NCI-H187 (cell line): ENCODE measurements around the gene ERICH6B.
"Not testable (repeated sequence)": the region's sequence is repeated elsewhere in the genome, so short reads cannot be mapped to it uniquely, and the experiment has no call there.

ENCODE experiments used
- DNase-seq, 2 experiments: peaks; one replicate each; lab custom pipeline; 2025; lab: John Stamatoyannopoulos, UW

Gene ERICH6B

DNA sequence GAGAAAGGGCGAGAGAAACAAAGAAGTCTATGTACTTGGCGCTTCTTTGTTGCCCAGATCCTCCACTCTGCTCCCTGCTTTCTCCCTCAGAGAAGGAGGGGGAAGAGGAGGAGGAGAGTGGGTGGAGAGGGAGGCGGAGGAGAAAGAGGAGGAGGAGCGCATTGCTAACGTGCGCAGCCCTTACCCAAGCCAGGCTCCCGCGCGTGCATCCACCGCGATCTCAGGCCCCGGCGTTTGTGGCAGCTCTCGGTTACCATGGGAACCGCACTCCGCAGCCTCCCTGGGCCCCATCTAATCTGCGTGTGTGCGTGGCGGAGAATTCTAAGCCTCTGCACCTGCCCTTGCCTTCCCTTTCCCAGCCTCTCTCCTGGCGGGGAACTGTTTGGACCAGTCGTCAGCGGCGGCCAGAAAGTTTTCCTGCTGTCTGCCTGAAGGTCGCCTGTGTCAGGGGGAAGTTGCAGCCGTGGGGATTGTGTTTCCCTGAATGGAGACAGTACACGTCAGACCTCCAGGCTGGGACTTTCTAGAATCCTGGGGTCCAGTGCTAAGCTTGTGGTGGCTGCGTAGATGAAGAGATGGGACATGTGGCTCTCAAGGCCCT lies at the start of gene ERICH6B:
ERICH6B (minus strand) TSS at position 239 of the 601 bp plus-strand sequence. CDS start 18,734 bp downstream, outside the sequence.
- peak in 1 of 2 experiments; percentile 32 for DNase-seq

- DNase-seq: not testable (repeated sequence)
Observed at GRCh38 chr13:45662903-45663302, 47.4 kb upstream of the ERICH6B start.

GRCh38 chr13:45662162-45662561 lies 46.6 kb upstream of the ERICH6B start:
- no peak for DNase-seq

DNA sequence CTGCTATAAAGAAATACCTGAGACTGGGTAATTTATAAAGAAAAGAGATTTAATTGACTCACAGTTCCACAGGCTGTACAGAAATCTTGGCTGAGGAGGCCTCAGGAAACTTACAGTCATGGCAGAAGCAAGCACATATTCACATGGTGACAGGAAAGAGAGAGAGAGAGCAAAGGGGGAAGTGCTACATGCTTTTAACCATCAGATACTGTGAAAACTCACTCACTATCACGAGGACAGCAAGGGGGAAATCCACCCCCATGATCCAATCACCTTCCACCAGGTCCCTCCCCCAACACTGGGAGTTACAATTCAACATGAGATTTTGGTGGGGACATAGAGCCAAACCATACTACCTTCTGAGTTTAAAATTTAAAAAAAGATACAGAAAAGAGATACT lies 44.9 kb upstream of the ERICH6B start:
- DNase-seq: not testable (repeated sequence)

DNA sequence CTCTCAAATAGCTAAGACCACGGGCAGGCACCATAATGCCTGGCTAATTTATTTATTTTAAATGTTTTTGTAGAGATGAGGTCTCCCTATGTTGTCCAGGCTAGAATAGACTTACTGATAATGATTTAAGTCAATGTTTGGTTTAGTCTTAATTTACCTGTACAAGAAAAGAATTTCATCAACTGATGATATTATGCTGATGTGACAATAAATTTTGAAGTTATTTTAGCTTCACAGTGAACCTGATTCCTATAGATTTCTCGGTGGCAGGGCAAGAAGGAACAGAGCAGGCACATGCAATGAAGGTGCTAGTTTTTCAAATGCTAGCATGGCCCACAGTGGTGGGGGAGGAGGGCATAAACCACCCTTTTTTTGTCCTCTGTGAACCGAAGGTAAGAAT lies 44.0 kb upstream of the ERICH6B start:
- DNase-seq: no peak

DNA sequence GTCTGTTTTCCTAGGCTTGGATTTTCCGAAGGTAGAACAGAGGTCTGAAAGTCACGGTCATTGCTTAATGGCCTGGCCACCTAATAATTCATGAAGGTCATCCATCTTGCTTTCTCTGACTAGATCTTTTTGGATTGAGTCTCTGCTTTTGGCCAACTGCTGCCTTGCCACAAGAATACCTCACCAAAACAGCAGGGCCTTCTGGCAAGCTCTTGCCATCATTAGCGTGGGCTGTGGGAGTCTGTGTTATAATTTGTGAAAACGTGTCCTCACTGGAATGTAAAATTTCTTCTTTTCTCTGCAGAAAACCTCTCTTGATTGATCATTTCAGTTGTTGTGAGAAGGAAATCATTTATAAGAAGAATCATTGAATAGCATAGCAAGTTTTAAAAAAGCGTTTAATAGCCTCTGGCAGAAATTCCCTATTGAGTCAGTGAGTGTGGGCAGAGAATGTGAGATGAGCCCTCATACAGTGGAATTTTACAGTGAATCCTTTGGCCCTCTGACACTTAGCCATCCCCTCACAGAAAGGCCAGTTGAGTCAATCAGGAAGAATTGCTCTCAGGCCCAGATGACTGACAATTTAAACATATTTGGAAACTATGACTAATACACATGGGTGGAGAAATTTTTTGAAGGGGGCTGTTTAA lies 43.2 kb upstream of the ERICH6B start:
- no peak for DNase-seq

- DNase-seq: no peak
Observed at GRCh38 chr13:45654633-45655349, 39.3 kb upstream of the ERICH6B start.

GRCh38 chr13:45645263-45645662 lies 29.7 kb upstream of the ERICH6B start:
- DNase-seq: not testable (repeated sequence)

GRCh38 chr13:45642159-45642558 lies 26.6 kb upstream of the ERICH6B start:
- not testable (repeated sequence) for DNase-seq

- DNase-seq: not testable (repeated sequence)
Observed at GRCh38 chr13:45635291-45635690, 19.8 kb upstream of the ERICH6B start.

- no peak for DNase-seq
Observed at GRCh38 chr13:45630791-45631190, 15.3 kb upstream of the ERICH6B start.

DNA sequence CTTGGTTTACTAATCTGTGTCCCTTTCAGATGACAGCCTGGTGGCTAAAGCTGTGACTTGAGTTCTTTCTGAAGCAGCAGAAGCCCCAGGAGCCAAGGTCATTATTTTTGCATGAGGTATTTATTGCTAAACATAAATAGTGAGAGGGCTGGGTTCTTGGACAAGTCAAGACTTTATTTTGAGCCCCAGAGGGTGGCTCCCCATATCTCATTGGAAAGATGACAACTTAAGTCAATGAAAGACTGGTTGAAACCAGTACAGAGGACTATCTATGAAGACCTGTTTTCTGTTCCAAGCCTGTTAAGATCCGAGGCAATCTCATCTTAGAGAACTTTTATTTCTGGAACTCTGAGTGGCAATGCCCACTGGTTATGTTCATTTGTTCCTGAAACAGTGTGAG lies 14.4 kb upstream of the ERICH6B start:
- no peak for DNase-seq

GRCh38 chr13:45628094-45628493 lies 12.6 kb upstream of the ERICH6B start:
- no peak for DNase-seq

DNA sequence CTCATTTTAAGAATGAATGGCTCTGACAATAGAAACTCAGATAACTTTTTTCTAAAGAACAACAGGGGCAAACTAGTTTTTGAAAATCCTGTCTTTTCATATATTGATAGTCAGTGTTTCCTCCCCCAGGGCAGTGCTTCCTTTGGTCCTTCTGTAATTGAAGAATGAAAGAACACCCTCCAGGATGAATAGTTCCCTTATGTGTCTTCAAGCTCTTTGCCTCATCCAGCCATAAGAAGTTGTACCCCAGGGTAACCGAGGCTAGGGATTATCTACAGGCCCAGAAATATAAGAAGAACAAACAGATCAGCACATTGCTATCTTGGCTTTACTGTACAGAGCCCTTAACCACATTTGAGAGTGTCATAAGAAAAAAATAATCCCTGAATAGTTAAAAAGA lies 12.1 kb upstream of the ERICH6B start:
- no peak for DNase-seq

- DNase-seq: no peak
Observed at GRCh38 chr13:45626731-45627374, 11.3 kb upstream of the ERICH6B start.

- DNase-seq: no peak
Observed at GRCh38 chr13:45623516-45624090, 8.1 kb upstream of the ERICH6B start.

DNA sequence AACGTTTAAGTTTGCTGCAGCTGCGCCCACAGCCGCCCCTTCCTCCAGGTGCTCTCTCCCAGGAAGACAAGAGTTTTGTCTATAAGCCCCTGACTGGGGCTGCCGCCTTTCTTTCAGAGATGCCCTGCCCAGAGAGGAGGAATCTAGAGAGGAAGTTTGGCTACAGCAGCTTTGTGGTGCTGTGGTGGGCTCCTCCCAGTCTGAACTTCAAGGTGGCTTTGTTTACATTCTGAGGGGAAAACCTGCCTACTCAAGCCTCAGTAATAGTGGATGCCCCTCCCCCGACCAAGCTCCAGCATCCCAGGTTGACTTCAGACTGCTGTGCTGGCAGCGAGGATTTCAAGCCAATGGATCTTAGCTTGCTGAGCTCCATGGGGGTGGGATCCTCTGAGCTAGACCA lies 6.4 kb upstream of the ERICH6B start:
- DNase-seq: no peak

DNA sequence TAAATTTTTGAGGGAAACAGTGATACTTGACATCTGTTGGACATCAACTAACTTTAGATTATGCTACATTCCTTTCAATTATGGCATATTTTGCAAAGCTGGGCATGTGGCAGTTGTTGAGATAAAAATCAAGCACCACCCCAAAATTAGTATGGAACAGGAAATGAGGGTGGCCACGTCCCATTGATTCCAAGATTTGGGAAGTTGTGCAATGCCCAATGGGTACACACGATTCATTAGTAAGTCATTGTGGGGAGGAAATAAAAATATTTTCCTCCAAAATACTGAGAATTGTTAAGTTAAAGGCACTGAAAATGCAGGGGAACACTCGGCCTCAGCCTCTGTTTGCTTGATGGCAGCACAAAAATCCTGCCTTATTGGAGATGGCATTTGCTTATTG lies 7.6 kb downstream of the ERICH6B start:
- DNase-seq: no peak

- DNase-seq: no peak
Observed at GRCh38 chr13:45604892-45605291, 10.6 kb downstream of the ERICH6B start.

GRCh38 chr13:45603338-45603737 lies 12.2 kb downstream of the ERICH6B start:
- no peak for DNase-seq

- DNase-seq: no peak
Observed at GRCh38 chr13:45602183-45603170, 13.1 kb downstream of the ERICH6B start.
